GM12873 (cell line): ENCODE measurements around the gene RHBDF1.
A peak's percentile ranks its signal among the peaks of the same experiment; 100 is the strongest.

Source experiments
- TF ChIP-seq, protein P1 (sequence below): IDR thresholded peaks from 2 replicates; pipeline ENCODE4 v1.5.1; 2012; ENCODE audit warnings: low read depth, mild to moderate bottlenecking, moderate library complexity, low read length, control low read depth; ENCODE audit not compliant: insufficient read depth; ENCODE audit errors: missing control alignments

Gene RHBDF1

DNA sequence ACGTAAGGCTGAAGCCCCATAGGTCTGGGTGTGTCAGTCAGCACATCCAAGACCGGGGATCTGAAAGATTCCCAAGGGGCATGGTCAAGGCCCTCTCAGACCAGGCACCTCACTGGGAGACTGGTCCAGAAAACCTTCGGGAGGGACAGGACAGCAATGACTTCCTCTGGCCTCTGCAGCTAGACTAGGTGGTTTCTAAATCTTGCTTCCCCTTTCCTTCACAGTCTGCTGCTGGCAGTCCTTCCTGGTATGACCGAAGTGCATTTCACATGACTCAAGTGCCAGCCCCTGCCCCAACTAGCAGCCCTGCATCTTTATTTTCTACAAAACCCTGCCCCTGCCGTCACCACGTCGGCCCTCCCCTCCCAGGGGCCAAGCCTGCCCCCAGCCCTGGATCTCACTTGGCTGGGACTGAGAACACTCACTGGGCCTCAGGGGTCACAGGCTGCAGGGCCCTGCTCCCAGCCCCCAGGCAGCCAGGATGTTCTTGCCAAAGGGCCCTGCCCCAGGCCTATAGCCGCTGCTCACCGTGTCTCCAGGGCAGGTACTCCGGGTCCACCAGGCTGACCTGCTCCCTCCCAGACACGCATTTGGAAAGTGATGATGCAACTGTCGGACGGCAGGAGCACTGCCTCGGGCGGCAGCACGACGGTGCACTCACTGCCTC is 37.3 kb downstream of the RHBDF1 start:
- TF ChIP-seq, protein P1, sequence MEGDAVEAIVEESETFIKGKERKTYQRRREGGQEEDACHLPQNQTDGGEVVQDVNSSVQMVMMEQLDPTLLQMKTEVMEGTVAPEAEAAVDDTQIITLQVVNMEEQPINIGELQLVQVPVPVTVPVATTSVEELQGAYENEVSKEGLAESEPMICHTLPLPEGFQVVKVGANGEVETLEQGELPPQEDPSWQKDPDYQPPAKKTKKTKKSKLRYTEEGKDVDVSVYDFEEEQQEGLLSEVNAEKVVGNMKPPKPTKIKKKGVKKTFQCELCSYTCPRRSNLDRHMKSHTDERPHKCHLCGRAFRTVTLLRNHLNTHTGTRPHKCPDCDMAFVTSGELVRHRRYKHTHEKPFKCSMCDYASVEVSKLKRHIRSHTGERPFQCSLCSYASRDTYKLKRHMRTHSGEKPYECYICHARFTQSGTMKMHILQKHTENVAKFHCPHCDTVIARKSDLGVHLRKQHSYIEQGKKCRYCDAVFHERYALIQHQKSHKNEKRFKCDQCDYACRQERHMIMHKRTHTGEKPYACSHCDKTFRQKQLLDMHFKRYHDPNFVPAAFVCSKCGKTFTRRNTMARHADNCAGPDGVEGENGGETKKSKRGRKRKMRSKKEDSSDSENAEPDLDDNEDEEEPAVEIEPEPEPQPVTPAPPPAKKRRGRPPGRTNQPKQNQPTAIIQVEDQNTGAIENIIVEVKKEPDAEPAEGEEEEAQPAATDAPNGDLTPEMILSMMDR, result no peak

- TF ChIP-seq, protein P1, result no peak
Observed at GRCh38 chr16:34648-34987, 37.8 kb downstream of the RHBDF1 start.

DNA sequence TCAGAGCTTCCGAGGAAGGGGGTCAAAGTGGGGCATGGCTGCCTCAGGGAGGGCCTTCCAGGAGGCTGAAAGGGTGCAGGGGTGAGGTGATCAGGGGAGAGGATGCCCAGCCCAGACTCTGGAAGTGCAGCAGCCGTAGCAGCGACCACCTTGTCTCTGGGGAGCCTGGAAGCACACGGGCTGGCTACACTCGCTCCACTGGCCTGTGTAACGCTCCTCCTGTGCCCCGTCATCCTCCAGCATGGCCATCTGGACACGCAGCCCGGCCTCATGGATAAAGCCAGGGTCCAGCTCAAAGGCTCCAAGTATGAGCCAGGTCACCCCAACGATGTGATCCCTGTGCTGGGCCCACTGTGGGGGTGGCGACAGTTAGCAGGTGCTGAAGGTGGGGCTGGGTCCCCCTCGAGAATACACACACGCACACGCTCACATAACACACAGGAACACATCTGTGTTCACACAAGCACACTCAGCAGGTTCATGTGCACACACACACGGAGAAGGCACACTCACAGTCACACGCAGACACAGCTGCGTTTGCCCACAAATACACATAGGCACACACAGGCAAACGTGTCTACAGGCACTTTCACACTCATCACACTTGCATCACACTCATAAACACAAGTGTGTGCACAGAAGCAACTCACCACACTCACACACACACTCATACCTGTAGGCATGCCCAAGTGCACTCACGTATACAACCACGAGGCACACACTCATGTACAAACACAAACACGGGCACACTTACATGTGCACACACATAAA is 38.4 kb downstream of the RHBDF1 start:
- TF ChIP-seq, protein P1, result no peak

- TF ChIP-seq, protein P1, result peak; percentile 63
Observed at GRCh38 chr16:10772-11171, 61.7 kb downstream of the RHBDF1 start.

DNA sequence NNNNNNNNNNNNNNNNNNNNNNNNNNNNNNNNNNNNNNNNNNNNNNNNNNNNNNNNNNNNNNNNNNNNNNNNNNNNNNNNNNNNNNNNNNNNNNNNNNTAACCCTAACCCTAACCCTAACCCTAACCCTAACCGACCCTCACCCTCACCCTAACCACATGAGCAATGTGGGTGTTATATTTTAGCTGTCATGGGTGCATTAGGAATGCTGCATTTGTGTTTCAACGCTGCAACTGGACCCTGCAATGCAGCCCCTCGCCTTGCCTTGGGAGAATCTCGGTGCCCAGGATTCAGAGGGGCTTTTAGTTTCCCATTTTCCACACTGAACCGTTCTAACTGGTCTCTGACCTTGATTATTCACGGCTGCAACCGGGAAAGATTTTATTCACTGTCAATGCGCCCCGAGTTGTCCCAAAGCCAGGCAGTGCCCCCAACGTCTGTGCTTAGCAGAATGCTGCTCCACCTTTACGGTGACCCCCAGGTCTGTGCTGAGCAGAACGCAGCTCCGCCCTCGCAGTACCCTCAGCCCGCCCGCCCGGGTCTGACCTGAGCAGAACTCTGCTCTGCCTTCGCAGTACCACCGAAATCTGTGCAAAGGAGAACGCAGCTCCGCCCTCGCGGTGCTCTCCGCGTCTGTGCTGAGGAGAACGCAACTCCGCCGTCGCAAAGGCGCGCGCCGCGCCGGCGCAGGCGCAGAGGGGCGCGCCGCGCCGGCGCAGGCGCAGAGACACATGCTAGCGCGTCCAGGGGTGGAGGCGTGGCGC is 62.3 kb downstream of the RHBDF1 start:
- TF ChIP-seq, protein P1, result no peak
